HG02943 (cell line): Measurements from ENCODE around the gene PODXL2.

ENCODE experiments used
- ATAC-seq: cut with Tn5 transposase; IDR thresholded peaks from one replicate; pipeline ENCODE4 v1.9.1; 2021; ENCODE audit warnings: mild to moderate bottlenecking, low read depth, moderate library complexity; ENCODE audit not compliant: unreplicated experiment

PODXL2 gene

GRCh38 chr3:127717357-127718244 lies 88.6 kb downstream of the PODXL2 start:
- ATAC-seq, result no peak

DNA sequence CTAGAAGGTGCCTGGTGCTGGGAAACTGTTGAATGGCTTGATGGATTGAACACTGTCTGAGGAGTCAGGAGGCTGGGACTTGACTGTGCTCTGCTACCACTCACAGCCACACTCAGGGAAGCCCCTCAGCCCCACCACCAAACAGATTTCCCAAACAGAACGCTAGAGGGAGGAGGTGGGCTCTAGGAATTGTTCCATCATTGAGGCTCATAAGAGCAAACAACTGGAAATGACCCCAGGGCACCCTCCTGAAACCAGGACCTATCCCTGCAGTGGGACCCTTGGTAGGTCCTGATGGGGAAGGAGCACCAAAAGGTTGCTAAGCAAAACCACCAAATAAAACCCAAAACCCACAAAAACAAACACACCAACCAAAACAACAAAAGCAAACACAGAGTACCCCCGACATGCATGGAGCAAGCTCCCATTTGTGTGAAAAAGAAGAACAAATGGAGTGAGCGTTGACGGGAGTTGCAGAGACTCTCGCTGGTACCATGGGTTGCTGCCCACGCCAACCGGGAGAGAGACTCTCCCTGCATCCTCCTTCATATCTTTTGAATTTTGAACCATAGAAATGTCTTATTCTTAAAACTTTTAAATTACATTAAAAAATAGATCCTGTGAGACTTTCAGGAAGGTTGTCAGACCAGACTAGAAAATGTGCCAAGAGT lies 89.4 kb downstream of the PODXL2 start:
- no peak for ATAC-seq

DNA sequence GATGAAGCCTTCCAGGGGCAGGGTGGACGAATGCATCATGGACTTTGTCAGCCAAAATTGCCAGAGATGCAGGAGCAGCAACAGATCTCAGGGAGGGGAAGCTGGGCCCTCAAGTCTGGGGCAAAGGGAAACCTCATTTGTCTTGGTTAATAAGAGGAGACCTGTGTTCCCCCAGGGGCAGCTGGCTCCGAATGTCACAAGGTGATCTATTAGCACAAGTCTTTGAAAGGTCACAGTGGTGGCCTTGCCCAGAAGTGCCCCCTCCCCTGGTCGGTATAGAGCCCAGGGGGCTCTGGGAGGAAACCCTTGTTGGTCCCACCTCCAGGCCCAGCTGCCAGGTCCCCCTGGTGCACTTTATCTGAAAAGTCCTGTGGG lies 89.9 kb downstream of the PODXL2 start:
- no peak for ATAC-seq

DNA sequence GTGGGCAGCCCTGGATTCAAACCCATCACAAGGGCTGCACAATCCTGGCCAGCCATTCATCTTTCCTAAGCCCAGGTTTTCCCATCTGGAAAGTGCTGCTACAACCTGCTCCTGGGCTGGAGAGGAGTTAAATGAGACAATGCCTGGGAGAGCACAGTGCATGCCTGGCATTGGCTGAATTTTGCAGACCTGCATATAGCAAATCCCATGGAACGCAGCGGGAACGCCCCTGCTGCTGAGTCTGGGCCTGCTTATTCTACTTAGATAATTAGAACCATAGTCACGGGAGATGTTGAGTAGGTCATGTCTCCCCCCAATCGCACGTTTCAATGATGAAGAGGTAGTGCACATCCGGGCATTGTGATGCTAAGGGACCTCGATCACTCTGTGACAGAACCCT lies 90.4 kb downstream of the PODXL2 start:
- no peak for ATAC-seq

- ATAC-seq, result no peak
Observed at GRCh38 chr3:127720161-127720823, 91.3 kb downstream of the PODXL2 start.

GRCh38 chr3:127720985-127721935 lies 92.3 kb downstream of the PODXL2 start:
- no peak for ATAC-seq

DNA sequence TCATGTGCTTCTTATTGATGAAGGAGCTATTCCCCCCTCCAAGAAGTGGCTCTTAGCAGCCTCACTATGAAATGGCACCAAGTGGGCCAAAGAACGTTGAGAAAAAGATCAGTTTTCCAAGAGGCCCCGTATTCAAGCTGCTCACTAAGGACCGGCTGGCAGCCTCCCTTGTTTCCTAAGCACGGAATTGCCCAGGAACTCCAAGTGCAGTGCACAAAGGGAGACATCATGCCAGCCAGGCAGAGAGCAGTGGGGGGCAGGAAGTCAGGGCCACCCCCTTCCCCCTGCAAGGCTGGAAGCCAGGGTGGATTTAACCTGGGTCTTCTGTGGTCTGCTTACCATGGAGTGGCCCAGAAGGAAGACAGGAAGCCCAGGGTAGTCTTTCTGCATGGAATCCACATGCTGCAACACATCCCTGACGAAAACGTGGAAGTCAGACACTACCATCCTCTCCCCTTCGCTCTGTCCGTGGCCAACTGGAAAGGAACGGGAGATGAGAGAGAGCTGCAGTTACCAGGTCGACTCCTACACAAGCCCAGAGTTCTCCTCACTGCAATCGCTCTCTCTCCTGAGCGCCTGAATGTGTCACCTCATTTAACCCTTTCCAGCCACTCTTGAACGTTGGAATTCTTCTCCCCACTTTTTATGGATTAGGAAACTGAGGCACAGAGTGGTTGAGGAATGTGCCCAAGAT lies 93.3 kb downstream of the PODXL2 start:
- ATAC-seq, result no peak
